HFF-Myc (cell line): ENCODE results near the gene MOB2.

Experiments used
- DNase-seq: peaks from one replicate; pipeline ENCODE4 v3.0.0-alpha.2; 2011; ENCODE audit warnings: low read depth; ENCODE audit errors: extremely low read depth
- H3K4me3 ChIP-seq: replicated peaks from 2 replicates; pipeline ENCODE4 v1.5.1; 2011; ENCODE audit warnings: low read depth, mild to moderate bottlenecking, control low read depth, low read length
- TF ChIP-seq, protein P1 (sequence below): IDR thresholded peaks from 2 replicates; pipeline ENCODE4 v1.5.1; 2012; ENCODE audit warnings: mild to moderate bottlenecking, low read depth, low read length, control low read depth; ENCODE audit errors: missing control alignments

Gene MOB2

GRCh38 chr11:1508986-1509385 lies 22.4 kb upstream of the MOB2 start:
- H3K4me3 ChIP-seq, result no peak overlapping the region
- TF ChIP-seq, protein P1, sequence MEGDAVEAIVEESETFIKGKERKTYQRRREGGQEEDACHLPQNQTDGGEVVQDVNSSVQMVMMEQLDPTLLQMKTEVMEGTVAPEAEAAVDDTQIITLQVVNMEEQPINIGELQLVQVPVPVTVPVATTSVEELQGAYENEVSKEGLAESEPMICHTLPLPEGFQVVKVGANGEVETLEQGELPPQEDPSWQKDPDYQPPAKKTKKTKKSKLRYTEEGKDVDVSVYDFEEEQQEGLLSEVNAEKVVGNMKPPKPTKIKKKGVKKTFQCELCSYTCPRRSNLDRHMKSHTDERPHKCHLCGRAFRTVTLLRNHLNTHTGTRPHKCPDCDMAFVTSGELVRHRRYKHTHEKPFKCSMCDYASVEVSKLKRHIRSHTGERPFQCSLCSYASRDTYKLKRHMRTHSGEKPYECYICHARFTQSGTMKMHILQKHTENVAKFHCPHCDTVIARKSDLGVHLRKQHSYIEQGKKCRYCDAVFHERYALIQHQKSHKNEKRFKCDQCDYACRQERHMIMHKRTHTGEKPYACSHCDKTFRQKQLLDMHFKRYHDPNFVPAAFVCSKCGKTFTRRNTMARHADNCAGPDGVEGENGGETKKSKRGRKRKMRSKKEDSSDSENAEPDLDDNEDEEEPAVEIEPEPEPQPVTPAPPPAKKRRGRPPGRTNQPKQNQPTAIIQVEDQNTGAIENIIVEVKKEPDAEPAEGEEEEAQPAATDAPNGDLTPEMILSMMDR, result no peak

DNA sequence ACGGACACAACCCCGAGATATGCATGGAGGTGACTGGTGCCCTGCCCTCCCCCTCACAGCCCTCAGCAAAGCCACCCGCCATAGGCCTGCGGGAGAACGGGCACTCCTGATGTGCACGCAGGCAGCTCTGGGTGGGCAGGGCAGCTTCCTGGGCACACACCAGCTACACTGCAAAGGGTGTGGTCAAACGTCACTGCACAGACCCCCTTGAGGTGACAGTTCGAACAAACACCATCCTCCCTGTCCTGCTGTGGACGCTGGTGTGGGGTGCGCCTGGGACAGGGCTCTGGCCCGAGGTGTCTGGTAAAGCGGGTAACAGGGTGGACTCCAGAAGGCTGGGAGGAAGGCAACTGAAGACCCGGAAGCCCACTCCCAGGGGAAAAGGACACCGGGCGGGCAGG lies 21.9 kb upstream of the MOB2 start:
- no peak overlapping the region for H3K4me3 ChIP-seq
- DNase-seq, result no peak
- TF ChIP-seq, protein P1, result no peak

More at GRCh38 chr11:1508986-1509385, 22.4 kb upstream of the MOB2 start:
- DNase-seq, result no peak

- TF ChIP-seq, protein P1, result no peak
- DNase-seq, result no peak
- no peak overlapping the region for H3K4me3 ChIP-seq
Observed at GRCh38 chr11:1507381-1508140, 21.0 kb upstream of the MOB2 start.

DNA sequence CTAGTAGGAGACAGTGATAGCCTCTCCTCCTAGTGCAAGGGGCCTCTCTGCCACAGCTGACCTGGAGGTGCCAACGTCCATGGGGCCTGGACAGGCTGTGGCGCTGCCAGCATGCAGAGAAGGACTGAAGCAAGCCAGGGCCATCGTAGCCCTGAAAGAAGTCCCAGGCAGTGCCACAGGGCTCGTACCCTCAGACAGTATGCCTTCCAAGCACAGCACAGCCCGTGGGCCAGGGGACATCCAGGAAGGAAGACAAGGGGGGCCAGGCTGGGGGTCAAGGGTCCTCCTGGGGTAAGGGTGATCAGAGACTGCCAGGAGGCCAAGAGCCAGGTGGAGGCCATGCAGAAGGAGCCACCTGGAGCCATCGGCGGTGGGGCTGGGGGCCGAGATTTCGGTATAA lies 20.4 kb upstream of the MOB2 start:
- DNase-seq, result no peak
- no peak overlapping the region for H3K4me3 ChIP-seq
- TF ChIP-seq, protein P1, result no peak

GRCh38 chr11:1505480-1505879 lies 18.9 kb upstream of the MOB2 start:
- TF ChIP-seq, protein P1, result no peak
- H3K4me3 ChIP-seq, result no peak overlapping the region
- DNase-seq, result no peak

- no peak for DNase-seq
Observed at GRCh38 chr11:1504581-1505290, 18.2 kb upstream of the MOB2 start.

More at GRCh38 chr11:1504581-1505290, 18.2 kb upstream of the MOB2 start:
- no peak overlapping the region for H3K4me3 ChIP-seq
- TF ChIP-seq, protein P1, result no peak
